Natural killer cell (primary cell): ENCODE measurements around the gene EPS15. TPM values are rescaled to one million over a fixed set of nuclear protein-coding genes. Genes with fewer than 3 reads are reported as not detected.

Experiments
- ATAC-seq, 3 donors: fragments of 150-1000 bp in 2 of 3; fragments of 200-7000 bp in 1 of 3; cut with Tn5 transposase; 1 replicate in 1 of 3; 2 replicates in 2 of 3; pipeline ENCODE4 v1.10.0; 2021; ENCODE audit warnings: mild to moderate bottlenecking in 2 of 3, moderate library complexity in 2 of 3
- DNase-seq, 2 donors: peaks; one replicate each; pipeline versions ENCODE4 v3.0.0 to v3.0.0-alpha.2; 2013 to 2021; ENCODE audit warnings: mixed read lengths in 1 of 2
- H3K27ac ChIP-seq: one replicate; pipeline ENCODE4 v1.5.1; 2013; ENCODE audit warnings: mild to moderate bottlenecking, low read length
- H3K27me3 ChIP-seq: one replicate; pipeline ENCODE4 v1.6.1; 2013; ENCODE audit warnings: low read length; ENCODE audit not compliant: control insufficient read depth, insufficient read depth
- H3K36me3 ChIP-seq: one replicate; pipeline ENCODE4 v1.6.1; 2013; ENCODE audit warnings: low read length; ENCODE audit not compliant: control insufficient read depth, insufficient read depth
- H3K4me1 ChIP-seq: one replicate; pipeline ENCODE4 v1.6.1; 2013; ENCODE audit warnings: low read length; ENCODE audit not compliant: control insufficient read depth, insufficient read depth
- H3K4me3 ChIP-seq: one replicate; pipeline ENCODE4 v1.5.1; 2013; ENCODE audit warnings: low read length
- H3K9me3 ChIP-seq: one replicate; pipeline ENCODE4 v1.6.1; 2013; ENCODE audit warnings: low read length; ENCODE audit not compliant: control insufficient read depth, insufficient read depth
- H3K27ac Mint-ChIP-seq, 2 donors: one replicate each; pipeline ENCODE4 v1.8.0; 2022; ENCODE audit warnings: mild to moderate bottlenecking in 2 of 2, mixed read lengths in 2 of 2, moderate library complexity in 1 of 2
- H3K27me3 Mint-ChIP-seq, 2 donors: one replicate each; pipeline ENCODE4 v1.8.0; 2022; ENCODE audit warnings: low read depth in 2 of 2, mixed read lengths in 2 of 2
- H3K36me3 Mint-ChIP-seq: one replicate; pipeline ENCODE4 v1.8.0; 2022; ENCODE audit warnings: mixed read lengths
- H3K4me1 Mint-ChIP-seq, 2 donors: one replicate each; pipeline ENCODE4 v1.8.0; 2022; ENCODE audit warnings: mixed read lengths in 2 of 2
- H3K4me3 Mint-ChIP-seq: one replicate; pipeline ENCODE4 v1.8.0; 2022; ENCODE audit warnings: mild to moderate bottlenecking, moderate library complexity, mixed read lengths
- H3K9me3 Mint-ChIP-seq, 2 donors: one replicate each; pipeline ENCODE4 v1.8.0; 2022; ENCODE audit warnings: mixed read lengths in 2 of 2
- CTCF ChIP-seq: fragments of 200-600 bp; IDR thresholded peaks from one replicate; pipeline ENCODE4 v1.8.0; 2022; ENCODE audit warnings: antibody characterized with exemption
- WGBS: methylation state at CpG from one replicate; pipeline ENCODE4 v1.1.7; 2013; ENCODE audit warnings: missing lambda C conversion rate; ENCODE audit not compliant: insufficient coverage; 5-methylcytosine and 5-hydroxymethylcytosine counted together
- intact Hi-C: fragments of 100-400 bp; cut with micrococcal nuclease; formaldehyde crosslinking; loops from one replicate; pipeline ENCODE4 v1.14.2; 2022
- total RNA-seq, 4 donors: library from RNA; stranded (reverse); fragments of 120-200 nt in 1 of 4; gene quantifications; one replicate each; pipeline versions ENCODE4 v1.2.3 to v1.2.4, GENCODE V29; 2013 to 2022

EPS15 gene
- total RNA-seq, 3 donors from 2014 or later (not counting 1 experiment from before 2014, with no cell fraction given): 92.7 to 127 (median 93.5) TPM

- no peaks in the 10 kb centered on the region for H3K36me3 Mint-ChIP-seq
Measured at GRCh38 chr1:51443555-51443954, 75.5 kb downstream of the EPS15 start.

GRCh38 chr1:51442616-51443015 lies 76.5 kb downstream of the EPS15 start:
- Histone ChIP-seq H3K4me1 (no peaks in the 10 kb centered on the region), H3K9me3 (no peaks in the 10 kb centered on the region), H3K27ac (peak overlapping the region; percentile 2), H3K36me3 (peaks cover 43% of the 10 kb centered on the region), H3K4me3 (no peak overlapping the region), H3K27me3 (no peaks in the 10 kb centered on the region)
- intact Hi-C loops: loop anchor here (5.0 kb wide), 1 partner anchor 75 kb away; the partner anchor contains the start of gene EPS15
- Mint-ChIP-seq H3K4me1 (peaks cover 23 to 32% of the 10 kb centered on the region in 2 donors), H3K9me3 (no peaks in the 10 kb centered on the region), H3K27ac (peak overlapping the region; percentile 87 to 89), H3K27me3 (no peaks in the 10 kb centered on the region), H3K36me3 (no peaks in the 10 kb centered on the region), H3K4me3 (peak overlapping the region; percentile 25)
- no peak for TF ChIP-seq CTCF
- 25% methylated on average over 1 of the region's 1 CpG for WGBS
- DNase-seq: no peak
- peak; percentile 22 to 42 (median 36) for ATAC-seq

More at GRCh38 chr1:51443555-51443954, 75.5 kb downstream of the EPS15 start:
- Histone ChIP-seq H3K9me3 (no peaks in the 10 kb centered on the region), H3K4me3 (no peak overlapping the region), H3K4me1 (no peaks in the 10 kb centered on the region), H3K36me3 (peaks cover 40% of the 10 kb centered on the region), H3K27me3 (no peaks in the 10 kb centered on the region), H3K27ac (no peak overlapping the region)
- H3K27ac Mint-ChIP-seq: peak overlapping the region; percentile 87 to 89
- H3K4me1 Mint-ChIP-seq: peaks cover 23 to 32% of the 10 kb centered on the region in 2 donors
- no peaks in the 10 kb centered on the region for H3K9me3 Mint-ChIP-seq
- TF ChIP-seq CTCF: no peak
- ATAC-seq: no peak
- H3K4me3 Mint-ChIP-seq: no peak overlapping the region
- intact Hi-C loops: loop anchor here (5.0 kb wide), 1 partner anchor 74 kb away; the partner anchor contains the start of gene EPS15
- no peaks in the 10 kb centered on the region for H3K27me3 Mint-ChIP-seq
- WGBS: 96% methylated on average over 5 of the region's 5 CpGs
- no peak for DNase-seq

- DNase-seq: peak in 1 of 2 donors; percentile 9
- H3K36me3 Mint-ChIP-seq: no peaks in the 10 kb centered on the region
Measured at GRCh38 chr1:51442198-51442597, 76.9 kb downstream of the EPS15 start.

More at GRCh38 chr1:51442198-51442597, 76.9 kb downstream of the EPS15 start:
- H3K27ac Mint-ChIP-seq: peak overlapping the region; percentile 87 to 89
- peak; percentile 89 to 91 (median 89) for ATAC-seq
- Histone ChIP-seq H3K27me3 (no peaks in the 10 kb centered on the region), H3K4me1 (no peaks in the 10 kb centered on the region), H3K27ac (no peak overlapping the region), H3K36me3 (peaks cover 43% of the 10 kb centered on the region), H3K9me3 (no peaks in the 10 kb centered on the region), H3K4me3 (no peak overlapping the region)
- peak overlapping the region; percentile 25 for H3K4me3 Mint-ChIP-seq
- no peak for TF ChIP-seq CTCF
- intact Hi-C loops: loop anchor here (5.0 kb wide), 1 partner anchor 75 kb away; the partner anchor contains the start of gene EPS15
- H3K9me3 Mint-ChIP-seq: no peaks in the 10 kb centered on the region
- peaks cover 23 to 32% of the 10 kb centered on the region in 2 donors for H3K4me1 Mint-ChIP-seq
- H3K27me3 Mint-ChIP-seq: no peaks in the 10 kb centered on the region
